C1 segment of cervical spinal cord (tissue), 14 donors: Measurements from ENCODE around the gene PRKCE.

Experiments used
- DNase-seq, 14 donors: peaks; one replicate each; lab custom pipeline; 2025; lab: John Stamatoyannopoulos, UW

PRKCE gene

DNA sequence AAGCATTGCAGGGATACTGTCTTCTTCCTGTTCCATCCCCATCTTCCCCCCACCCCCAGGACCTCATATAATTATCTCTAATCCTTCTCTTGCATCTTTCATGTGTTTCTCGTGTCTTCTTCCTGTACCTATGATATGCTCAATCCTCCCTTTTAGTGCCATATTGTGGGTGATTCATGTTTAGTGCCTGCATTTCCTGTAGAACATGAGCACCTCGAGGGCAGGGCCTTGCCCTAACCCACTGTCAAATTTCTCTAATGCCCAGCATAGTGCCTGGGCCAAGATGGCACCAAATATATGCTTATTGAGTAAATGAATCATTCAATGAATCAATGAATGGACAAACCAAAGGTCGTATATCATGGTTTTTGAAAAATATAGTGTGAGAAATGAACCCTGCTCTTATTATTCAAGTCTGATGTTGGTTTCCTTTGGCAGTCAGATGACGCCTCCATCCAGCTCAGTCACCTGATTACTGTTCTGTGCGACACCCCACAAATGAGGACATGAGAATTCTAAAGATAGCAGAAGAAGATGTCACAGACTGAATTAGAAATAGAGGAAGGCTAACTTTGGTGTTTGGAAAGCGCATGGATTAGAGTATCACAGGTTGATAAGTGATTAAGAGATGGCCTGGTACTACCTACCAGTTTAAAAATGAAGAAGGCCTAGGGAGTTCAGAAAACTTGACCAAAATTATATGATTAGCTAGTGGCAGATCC is 278.4 kb downstream of the PRKCE start:
- DNase-seq, result peak in 2 of 14 donors; percentile 7 to 11

GRCh38 chr2:45930396-45930792 is 278.9 kb downstream of the PRKCE start:
- no peak for DNase-seq

DNA sequence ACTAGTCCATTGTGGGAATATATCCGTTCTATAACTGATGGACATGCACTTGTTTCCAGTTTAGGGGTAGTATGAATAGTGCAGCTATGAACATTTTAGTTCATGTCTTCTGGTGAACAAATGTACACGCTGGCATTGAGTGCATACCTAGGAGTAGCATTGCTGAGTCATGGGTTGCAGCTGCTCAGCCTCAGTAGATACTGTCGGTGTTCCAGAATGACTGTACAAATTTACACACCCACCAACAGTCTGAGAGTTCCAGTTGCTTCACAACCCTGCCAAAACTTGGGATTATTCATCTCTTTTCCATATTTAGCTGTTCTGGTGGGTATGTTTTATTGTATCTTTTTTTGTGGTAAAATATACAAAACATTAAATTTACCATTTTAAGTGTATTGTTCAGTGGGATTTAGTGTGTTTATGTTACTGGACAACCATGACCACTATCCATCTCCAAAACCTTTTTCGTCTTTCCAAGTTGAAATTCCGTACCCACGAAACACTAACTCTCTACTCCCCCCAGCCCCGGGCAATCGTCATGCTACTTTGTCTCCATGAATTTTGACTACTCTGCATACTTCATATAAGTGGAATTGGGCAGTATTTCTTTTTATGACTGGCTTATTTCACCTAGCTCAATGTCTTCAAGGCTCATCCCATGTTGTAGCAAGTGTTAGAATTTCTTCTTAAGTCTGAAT is 281.0 kb downstream of the PRKCE start:
- no peak for DNase-seq

DNA sequence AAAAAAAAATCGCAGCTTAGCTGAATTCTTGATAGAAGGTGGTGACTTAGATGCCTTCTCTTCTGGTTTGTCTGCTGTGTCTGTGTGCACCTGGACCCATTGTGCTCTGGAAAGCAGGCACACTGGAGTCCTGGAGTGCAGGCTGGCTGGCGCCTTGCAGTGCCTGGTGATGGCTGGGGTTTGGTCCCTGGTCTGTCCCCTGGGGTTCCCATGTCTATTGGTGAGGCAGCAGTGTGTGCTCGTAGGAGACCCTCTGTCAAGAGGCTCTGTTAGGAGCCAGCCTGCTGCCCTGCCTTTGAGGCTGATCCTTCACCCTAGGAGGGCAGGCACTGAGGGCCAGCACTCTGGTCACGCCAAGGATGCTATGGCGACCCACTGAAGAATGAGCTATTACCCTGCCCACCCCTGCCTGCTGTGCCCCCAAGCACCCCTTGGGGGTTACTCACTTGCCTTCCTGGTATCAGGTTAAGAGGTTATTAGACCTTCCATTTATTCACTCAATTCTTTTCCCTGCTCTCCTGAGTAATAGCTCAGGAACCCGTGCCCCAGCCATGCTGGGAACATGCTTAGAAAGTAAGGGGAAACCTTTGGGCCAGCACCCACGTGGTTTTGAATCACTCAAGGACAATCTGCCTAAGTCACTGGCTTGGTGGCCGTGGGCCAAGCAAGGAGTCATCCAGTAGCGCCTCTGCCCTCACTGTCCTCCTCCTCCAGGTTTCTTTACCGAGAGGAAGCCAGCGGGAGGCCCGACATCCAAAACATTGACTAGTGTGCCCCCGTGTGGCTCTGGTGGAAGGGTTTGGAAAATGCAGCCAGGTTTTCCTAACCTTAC is 284.5 kb downstream of the PRKCE start:
- peak; percentile 25 to 92 (median 72) for DNase-seq

DNA sequence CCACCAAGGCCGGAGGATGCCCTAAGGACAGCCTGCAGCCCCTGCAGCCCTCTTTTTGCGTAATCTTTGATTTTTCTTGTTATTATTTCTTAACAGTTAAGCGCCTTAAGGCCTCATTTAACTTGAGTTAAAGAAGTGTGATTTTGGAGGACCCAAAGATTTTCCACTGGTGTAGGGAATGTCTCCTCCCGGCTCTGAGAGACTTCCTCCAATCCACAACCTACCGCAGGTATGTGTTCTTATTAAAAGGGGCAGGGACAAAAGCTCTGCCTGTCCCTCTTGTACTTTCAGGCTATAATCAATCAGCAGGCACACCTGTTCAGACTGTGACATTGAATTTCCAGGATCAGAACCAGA is 285.1 kb downstream of the PRKCE start:
- DNase-seq, result no peak

DNA sequence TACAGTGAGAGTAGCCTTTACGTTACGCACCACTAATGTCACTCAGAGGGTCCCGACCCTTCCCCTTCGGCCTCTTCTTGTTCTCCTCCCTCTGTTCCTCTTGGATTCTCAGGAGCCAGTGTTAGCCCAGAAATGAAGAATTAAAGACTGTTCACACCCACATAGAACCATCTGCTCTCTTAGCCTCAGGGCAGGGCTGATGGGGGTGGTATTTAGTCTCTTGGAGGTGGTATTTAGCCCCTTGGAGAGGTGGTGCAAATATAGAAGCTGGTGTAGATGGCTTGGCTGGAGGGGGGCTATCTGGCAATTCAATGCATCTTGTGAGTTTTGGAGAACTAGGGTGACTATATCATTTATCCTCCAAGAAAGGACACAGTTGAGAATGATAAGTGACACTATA is 286.5 kb downstream of the PRKCE start:
- no peak for DNase-seq

GRCh38 chr2:45938649-45939511 is 287.4 kb downstream of the PRKCE start:
- DNase-seq, result peak in 1 of 14 donors; percentile 34

DNA sequence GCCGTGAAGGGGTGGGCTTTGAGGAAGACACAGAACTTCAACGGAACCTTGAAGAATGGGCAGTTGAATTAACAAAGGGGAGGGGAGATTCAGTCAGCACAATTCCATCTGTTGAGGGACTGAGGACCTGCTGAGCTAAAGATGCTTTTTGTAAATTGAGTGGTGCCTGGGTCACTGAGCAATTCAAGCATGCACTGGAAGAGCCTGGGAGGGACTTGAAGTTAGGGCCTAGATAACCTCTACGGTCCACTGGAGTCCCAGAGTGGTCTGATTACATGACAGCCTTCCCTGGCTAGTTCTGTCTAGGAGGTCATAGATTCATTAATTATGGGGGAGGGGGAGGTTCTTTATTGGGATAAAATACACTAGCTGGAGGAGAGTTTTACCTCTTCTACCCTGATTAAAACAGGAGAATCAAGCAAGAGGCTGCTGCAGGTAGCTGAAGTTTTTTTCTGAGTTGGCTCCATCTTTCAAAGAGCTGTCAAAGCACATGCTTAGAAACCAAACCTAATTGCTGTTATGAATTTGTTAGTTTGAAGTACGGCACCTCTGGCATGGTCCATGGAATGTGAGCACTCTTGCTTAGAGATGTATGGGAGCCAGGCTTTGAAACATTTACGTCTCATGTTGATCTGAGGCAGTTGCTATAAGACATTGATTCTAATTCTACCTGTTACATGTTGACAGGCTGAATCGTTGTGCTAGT is 290.2 kb downstream of the PRKCE start:
- DNase-seq, result no peak

DNA sequence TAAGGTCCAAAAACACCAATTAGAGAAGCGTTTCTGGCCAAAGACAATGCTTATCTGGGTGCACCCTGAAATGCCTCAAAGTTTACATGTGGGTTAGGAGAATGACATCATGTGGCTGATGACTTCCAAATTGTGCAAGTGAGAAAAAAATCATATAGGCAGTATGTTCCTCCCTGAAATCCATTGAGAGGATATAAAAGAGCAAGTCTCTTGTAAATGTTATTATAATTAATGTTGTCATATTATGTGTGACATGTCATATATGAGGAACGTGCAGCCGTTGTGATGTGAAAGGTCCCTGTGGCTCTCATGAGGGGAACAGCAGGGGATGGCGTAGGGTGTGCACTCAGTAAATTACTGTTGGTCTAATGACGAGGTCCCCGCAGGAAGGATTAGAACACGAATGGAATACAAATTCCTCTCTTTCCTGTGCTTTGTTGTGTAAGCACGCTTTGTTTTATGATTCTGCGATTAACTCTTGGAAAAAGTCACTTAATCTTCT is 290.8 kb downstream of the PRKCE start:
- no peak for DNase-seq

- no peak for DNase-seq
These were observed 292.0 kb downstream of the PRKCE start for GRCh38 chr2:45943219-45944044.

GRCh38 chr2:45944074-45944473 is 292.6 kb downstream of the PRKCE start:
- no peak for DNase-seq

- no peak for DNase-seq
These were observed 293.8 kb downstream of the PRKCE start for GRCh38 chr2:45945302-45945717.

- DNase-seq, result no peak
These were observed 294.5 kb downstream of the PRKCE start for GRCh38 chr2:45946023-45946422.

DNA sequence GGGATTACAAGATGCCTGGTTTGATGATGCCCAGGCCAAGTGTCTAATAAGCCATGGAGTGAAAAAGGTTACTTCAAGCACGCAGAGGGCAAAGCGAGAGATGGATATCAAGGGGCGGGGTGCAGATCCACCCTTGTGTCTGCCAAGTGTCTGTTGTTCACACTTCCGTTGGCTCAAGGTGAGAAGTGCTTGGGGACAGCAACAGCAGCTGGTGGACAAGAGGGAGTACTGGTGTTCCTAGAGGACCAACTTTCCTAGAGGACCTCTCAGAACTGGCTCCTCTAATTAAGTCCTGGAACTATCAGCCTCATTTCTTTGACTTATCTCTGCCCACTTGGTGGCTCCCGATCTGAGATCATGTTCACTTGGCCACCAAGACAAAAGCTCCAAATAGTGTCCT is 299.1 kb downstream of the PRKCE start:
- DNase-seq, result no peak

DNA sequence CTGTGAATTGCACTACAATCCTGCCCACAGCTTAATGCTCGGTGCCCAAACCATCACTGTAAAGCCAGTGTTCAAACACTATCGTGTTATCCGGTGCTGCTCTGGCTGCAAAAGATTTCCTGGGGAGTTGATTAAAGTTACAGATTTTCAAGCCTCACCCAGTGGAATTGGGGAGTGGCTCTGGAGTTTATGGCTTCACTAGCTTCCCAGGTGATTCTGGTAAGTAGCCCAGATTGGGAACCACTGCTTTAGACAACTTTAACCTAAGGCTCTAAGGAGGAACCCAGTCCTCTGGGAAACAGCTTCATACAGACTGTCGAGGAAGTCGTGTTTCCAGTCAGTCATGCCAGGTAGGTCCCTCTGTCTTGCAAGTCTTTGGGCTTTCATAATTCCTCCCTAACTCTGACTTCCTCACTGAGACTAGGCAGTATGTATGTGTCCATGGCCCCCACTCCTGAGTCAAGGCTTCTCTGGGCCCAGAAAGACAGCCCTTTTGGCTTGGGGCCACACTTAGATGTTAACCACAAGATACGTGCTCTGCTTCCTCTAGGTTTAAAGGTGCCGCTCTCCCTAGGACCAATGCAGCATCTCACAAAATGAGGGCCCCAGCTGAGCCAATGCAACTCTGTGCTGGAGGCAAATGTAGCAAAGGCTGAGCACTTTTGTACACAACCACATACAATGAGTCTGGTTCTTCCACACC is 299.7 kb downstream of the PRKCE start:
- DNase-seq, result no peak

GRCh38 chr2:45952591-45952990 is 301.1 kb downstream of the PRKCE start:
- no peak for DNase-seq

DNA sequence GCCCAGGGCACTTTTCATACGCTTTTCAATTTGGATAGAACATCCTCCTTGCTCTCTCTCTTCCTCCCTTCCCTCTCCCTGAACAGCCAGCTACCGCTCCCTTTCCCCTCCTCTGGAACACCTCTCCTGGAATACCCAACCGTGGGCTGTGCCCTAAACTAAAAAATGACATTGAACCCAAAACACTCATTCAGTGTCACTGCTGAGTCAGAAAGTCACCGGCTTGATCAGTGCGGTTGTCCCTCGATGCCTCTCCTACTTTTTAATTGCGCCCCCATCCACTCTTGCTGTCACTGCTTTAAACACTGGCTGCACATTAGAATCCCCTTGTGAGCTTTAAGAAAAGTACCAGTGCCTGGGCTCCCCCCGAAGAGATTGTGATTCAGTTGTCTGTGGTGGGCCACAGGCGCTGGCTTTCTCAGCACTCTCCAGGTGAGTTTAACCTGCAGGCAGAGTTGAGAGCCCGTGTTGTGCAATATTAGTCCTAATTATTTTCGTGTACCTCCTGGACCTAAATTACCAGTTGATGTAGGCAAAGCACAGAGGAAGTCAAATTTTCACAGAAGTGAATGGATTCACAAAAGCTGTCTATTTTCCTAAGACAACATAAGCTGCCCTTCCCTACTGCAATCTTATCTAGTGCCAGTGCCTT is 302.0 kb downstream of the PRKCE start:
- DNase-seq, result no peak

GRCh38 chr2:45954233-45954850 is 302.9 kb downstream of the PRKCE start:
- no peak for DNase-seq
